K562 (cell line): ENCODE measurements around the gene NDC1.

Source experiments
- ELK3 ChIP-seq: fragments of 450-650 bp; formaldehyde crosslinking; IDR thresholded peaks from 2 replicates; pipeline ENCODE4 v1.4.0; 2020; ENCODE audit warnings: mild to moderate bottlenecking
- FOXM1 ChIP-seq, 2 experiments: fragments of 450-650 bp in 1 of 2; sonication (generic) in 1 of 2; formaldehyde crosslinking in 1 of 2; IDR thresholded peaks; 2 replicates each; pipeline versions ENCODE4 v1.6.1 to v1.9.0; 2017 to 2022; ENCODE audit warnings: low read depth in 2 of 2, mild to moderate bottlenecking in 2 of 2, missing genetic modification reagents in 1 of 2, moderate library complexity in 1 of 2
- GABPA ChIP-seq: fragments of 200-800 bp; sonication (Bioruptor generic); conservative IDR thresholded peaks from 2 replicates; pipeline ENCODE4 v1.6.1; 2016; ENCODE audit warnings: low read depth, missing genetic modification characterization, missing compliant biosample characterization
- HDAC6 ChIP-seq: IDR thresholded peaks from 2 replicates; pipeline ENCODE4 v1.6.1; 2012; ENCODE audit warnings: low read depth, mild to moderate bottlenecking, control low read depth, inconsistent platforms, low read length, moderate library complexity
- POLR2A ChIP-seq: fragments of 450-650 bp; conservative IDR thresholded peaks from 2 replicates; pipeline ENCODE4 v1.6.1; 2016
- RFX5 ChIP-seq: IDR thresholded peaks from 2 replicates; pipeline ENCODE4 v1.6.1; 2011; ENCODE audit warnings: low read depth, mild to moderate bottlenecking, improper control_type of control experiment, low read length
- TCF7L2 ChIP-seq: fragments of 150-350 bp; IDR thresholded peaks from 2 replicates; pipeline ENCODE4 v1.6.1; 2016; ENCODE audit warnings: low read depth, mild to moderate bottlenecking, low read length, moderate library complexity
- TSHZ1 ChIP-seq: fragments of 250-450 bp; sonication (Bioruptor Pico); IDR thresholded peaks from 2 replicates; pipeline ENCODE4 v1.4.0; 2020; ENCODE audit warnings: mild to moderate bottlenecking, moderate library complexity
- ZNF24 ChIP-seq: fragments of 450-650 bp; IDR thresholded peaks from 2 replicates; pipeline ENCODE4 v1.6.1; 2016

GRCh38 chr1:53834776-53835175 lies 3.3 kb downstream of the NDC1 start:
- TF ChIP-seq ZNF24 (no peak), FOXM1 (IDR thresholded peaks at IDR 0.05; ENCODE audit: low read depth) (no peak), FOXM1 (CRISPR knock-in tag; IDR thresholded peaks at IDR 0.05; ENCODE audit: low read depth) (no peak), GABPA (no peak), RFX5 (no peak), POLR2A (no peak), ELK3 (CRISPR knock-in tag) (no peak), HDAC6 (no peak), TSHZ1 (CRISPR knock-in tag) (no peak), TCF7L2 (no peak)
